LNCaP clone FGC (cell line): ENCODE data around the gene GALNT9.
A peak's percentile ranks its signal among the peaks of the same experiment; 100 is the strongest.
"Not testable (repeated sequence)": the region's sequence is repeated elsewhere in the genome, so short reads cannot be mapped to it uniquely, and the experiment has no call there.

Experiments used
- DNase-seq: peaks from one replicate; pipeline ENCODE4 v3.0.0-alpha.2; 2011; ENCODE audit warnings: low read depth
- H3K4me3 ChIP-seq: 2 replicates; pipeline ENCODE4 v1.5.1; 2011; ENCODE audit warnings: mild to moderate bottlenecking, low read depth, low read length, control low read depth
- CTCF ChIP-seq: IDR thresholded peaks from 2 replicates; pipeline ENCODE4 v1.5.1; 2012; ENCODE audit warnings: mild to moderate bottlenecking; ENCODE audit not compliant: control insufficient read depth, insufficient read depth; ENCODE audit errors: extremely low read depth

The GALNT9 gene

GRCh38 chr12:132248453-132249167 is 80.8 kb downstream of the GALNT9 start:
- TF ChIP-seq CTCF: no peak
- DNase-seq: no peak
- H3K4me3 ChIP-seq: no peak overlapping the region

GRCh38 chr12:132247718-132248452 is 81.5 kb downstream of the GALNT9 start:
- H3K4me3 ChIP-seq: no peak overlapping the region
- no peak for TF ChIP-seq CTCF
- no peak for DNase-seq

GRCh38 chr12:132246997-132247717 is 82.2 kb downstream of the GALNT9 start:
- DNase-seq: no peak
- TF ChIP-seq CTCF: no peak
- no peak overlapping the region for H3K4me3 ChIP-seq

GRCh38 chr12:132245521-132246101 is 83.8 kb downstream of the GALNT9 start:
- DNase-seq: no peak
- no peak for TF ChIP-seq CTCF
- no peak overlapping the region for H3K4me3 ChIP-seq

GRCh38 chr12:132244724-132245295 is 84.6 kb downstream of the GALNT9 start:
- H3K4me3 ChIP-seq: no peak overlapping the region
- no peak for TF ChIP-seq CTCF
- no peak for DNase-seq

- no peak overlapping the region for H3K4me3 ChIP-seq
- TF ChIP-seq CTCF: peak; percentile 16; the same call in 1 of the 2 replicates
- no peak for DNase-seq
Observed at GRCh38 chr12:132243596-132244310, 85.6 kb downstream of the GALNT9 start.

GRCh38 chr12:132243171-132243570 is 86.2 kb downstream of the GALNT9 start:
- DNase-seq, H3K4me3 ChIP-seq: not testable (repeated sequence)

GRCh38 chr12:132240669-132241007 is 88.8 kb downstream of the GALNT9 start:
- DNase-seq, H3K4me3 ChIP-seq: not testable (repeated sequence)
